Stimulated activated CD8-positive, alpha-beta memory T cell treated with anti-CD3 and anti-CD28 coated beads, Interleukin-15, amount 100 ng/mL, for 48 hours (primary cell): ENCODE measurements around the gene TOB1.

ENCODE experiments used
- DNase-seq, 2 donors: peaks; one replicate each; pipeline ENCODE4 v3.0.0-alpha.2; 2020; ENCODE audit warnings: low read depth in 2 of 2

TOB1 gene

DNA sequence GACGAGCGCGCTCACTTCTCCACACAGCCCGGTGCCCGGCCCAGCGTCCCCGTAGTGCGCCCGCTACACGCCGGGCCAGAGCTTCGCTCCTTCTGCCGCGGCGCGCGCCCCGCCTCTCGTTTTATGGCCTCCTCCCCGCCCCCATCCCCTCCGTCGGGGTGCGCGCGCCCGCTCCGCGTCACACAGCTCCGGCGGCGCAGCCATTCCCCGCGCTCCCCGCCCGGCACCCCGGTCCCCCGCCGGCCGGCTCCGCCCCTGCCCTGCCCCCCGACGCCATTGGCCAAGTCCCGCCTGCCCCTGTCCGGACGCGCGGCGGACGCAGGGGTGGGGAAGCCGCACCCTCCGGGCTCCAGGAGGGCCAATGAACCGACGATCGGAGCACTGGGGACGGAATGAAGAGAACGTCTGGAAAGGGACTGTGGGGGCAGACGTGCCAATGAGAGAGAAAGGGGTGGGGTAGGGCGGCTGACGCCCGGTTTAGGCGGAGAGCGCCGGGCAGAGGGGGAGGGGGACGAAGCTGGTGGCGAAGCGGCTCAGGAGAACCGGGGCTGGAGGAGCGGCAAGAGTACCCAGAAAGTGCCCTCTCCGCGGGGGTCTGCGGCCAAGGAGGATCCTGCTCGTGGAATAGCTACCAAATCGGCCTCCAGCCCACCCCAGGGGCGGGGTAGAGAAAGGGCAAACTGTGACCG is at the start of gene TOB1:
TSS of gene TOB1 (minus strand) at position 94 of the 689 bp plus-strand sequence. CDS start 2,337 bp downstream, outside the sequence.
- peak; percentile 97 for DNase-seq

GRCh38 chr17:50914505-50915063 is 48.4 kb upstream of the TOB1 start:
- DNase-seq: no peak

GRCh38 chr17:50913120-50913519 is 47.0 kb upstream of the TOB1 start:
- no peak for DNase-seq

DNA sequence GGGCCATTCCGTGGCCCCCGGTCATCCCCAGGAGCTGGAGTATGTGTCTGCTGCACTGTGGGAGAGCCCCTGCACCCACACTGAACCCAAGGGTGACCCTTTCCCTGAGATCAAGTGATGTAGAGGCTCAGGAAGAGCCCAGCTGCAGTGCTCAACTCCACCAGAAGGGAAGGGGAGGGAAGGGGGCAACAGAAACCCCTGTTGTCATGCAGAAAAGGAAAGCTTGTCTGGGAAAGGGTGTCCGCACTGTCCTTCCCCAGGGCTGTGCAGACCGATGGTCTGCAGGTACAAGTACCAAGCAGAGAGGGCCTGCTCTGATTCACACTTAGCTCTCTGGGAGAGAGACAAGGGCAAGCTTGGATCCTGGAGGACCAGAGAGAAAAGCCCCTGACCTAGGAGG is 45.7 kb upstream of the TOB1 start:
- no peak for DNase-seq

DNA sequence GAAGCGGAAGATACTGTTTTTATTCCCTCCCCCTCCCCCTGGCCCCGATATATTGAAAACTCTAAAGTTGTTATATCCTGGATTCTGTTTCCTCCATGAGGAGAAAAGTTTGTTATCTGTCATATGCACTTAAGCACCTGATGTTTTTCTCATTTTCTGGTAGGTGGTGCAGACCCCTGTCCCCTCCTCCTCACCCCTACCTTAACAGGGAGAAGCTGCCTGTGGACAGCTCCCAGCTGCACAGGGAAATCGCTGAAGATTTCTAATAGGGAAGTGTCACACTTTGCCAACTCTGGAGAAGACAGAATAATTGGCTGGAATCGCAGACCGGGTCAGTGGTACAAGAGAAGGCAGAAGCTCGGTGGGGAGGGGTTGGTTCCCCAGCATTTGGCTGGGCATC is 45.3 kb upstream of the TOB1 start:
- no peak for DNase-seq

GRCh38 chr17:50909765-50910605 is 43.8 kb upstream of the TOB1 start:
- peak; percentile 64 to 80 for DNase-seq

DNA sequence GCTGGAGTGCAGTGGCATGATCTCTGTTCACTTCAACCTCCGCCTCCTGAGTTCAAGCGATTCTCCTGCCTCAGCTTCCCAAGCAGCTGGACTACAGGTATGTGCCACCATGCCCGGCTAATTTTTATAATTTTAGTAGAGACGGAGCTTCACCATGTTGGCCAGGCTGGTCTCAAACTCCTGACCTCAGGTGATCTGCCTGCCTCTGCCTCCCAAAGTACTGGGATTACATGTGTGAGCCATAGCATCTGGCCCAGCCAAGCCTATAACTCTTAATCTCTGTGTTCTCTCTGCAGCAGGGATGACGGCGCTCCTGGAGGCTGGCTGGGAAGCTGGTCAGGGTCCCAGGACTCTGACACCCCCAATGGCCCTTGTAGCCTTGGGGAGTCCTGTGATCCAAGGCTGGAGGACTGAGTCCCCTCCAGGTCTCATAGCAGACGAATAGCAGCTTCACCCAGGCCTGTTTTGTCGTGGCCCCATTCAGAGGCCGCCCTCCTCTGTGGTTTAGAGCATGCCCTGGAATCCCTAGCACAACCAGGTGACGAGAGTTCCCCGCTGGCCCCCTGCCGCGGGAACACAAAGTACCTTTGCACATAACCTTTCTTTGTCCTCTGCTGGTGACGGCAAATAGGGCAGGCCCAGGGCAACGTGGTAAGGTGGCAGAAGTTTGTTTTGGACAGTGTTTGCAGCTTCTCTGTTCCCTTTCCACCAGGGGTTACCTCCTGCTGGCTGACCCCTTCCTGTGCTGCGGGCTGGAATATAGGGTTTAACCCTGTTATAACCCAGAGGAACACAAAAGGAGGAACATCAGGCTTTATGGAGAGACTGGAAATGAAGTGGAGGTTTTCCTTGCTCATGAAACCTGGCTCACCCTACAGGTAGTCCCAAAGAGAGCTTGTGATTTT is 43.0 kb upstream of the TOB1 start:
- no peak for DNase-seq

DNA sequence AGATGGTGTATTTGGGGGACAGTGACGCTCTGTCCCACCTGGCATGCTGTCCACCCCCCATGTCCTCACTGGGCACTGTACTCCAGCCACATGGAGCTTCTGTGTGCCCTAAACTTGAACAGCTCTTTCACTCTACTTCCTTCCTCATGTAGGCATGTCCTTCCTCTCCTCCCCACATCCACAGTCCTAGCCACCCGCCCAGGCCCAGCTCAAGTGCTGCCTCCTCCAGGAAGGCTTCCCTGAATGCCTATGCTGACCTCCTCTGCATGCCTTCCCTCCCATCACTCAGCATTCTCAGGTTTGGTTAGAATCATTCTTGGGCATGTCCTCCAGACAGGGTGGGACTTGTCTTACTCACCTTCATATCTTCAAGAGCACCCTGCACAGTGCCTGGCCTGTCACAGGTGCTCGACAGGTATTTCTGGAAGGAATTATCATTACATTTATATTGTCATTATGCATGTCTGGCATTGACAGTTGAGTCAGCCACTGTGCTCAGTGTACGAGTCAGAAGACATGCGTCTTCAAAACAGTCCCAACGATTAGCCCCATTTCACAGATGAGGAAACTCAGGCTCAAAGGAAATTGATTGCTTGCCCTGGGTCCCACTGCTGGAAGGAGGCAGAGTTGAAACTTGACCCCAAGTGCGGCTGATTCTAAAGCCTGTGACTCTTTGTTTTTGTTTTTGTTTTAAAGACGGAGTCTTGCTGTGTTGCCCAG is 42.1 kb upstream of the TOB1 start:
- DNase-seq: no peak

- DNase-seq: no peak
Observed at GRCh38 chr17:50906443-50906842, 40.3 kb upstream of the TOB1 start.

- DNase-seq: no peak
Observed at GRCh38 chr17:50905460-50905803, 39.3 kb upstream of the TOB1 start.

DNA sequence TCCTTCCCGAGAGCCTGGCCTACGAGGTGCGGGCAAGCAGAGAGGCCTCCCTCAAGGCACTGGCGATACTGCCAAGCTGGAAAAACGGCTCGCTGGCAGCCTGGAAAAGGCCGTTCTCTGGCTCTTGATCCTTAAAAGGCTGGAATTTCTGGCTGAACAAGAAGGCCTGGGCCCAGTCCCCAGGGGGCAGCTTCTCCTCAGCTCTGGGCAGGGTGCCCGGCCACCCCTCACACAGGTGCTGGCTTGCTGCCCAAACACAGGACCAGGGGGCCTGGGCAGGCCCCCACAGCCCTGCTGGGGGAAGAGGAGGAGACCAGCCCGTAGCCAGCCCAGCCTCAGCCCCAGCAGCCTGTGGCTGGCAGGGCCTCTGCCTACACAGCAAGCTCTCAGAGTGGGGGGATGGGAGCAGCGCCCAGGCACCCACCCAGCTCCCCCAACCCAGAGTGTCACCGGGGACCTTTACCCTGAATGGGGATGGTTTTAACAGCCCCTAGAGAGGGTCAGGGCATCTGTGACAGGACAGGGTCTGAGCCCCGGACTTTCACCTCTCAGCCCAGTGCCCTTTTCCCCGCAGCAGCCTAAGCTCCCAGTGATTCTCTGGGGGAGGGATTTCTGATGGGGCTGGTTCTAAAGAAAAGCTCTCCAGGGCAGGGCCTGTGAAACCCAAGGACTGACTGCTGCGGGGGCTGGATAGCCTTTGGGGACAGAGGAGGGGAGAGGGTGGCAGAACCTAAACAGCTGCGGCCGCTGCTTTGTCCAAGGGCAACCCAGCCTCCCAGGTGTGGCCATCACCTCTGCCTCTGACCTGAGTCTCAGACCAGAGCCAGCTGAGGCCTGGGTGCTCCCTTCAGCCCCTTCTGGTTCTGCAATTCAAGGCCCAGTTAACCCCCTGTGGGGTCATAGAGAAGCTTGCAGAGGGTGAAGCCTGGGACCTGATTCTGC is 38.6 kb upstream of the TOB1 start:
- no peak for DNase-seq

DNA sequence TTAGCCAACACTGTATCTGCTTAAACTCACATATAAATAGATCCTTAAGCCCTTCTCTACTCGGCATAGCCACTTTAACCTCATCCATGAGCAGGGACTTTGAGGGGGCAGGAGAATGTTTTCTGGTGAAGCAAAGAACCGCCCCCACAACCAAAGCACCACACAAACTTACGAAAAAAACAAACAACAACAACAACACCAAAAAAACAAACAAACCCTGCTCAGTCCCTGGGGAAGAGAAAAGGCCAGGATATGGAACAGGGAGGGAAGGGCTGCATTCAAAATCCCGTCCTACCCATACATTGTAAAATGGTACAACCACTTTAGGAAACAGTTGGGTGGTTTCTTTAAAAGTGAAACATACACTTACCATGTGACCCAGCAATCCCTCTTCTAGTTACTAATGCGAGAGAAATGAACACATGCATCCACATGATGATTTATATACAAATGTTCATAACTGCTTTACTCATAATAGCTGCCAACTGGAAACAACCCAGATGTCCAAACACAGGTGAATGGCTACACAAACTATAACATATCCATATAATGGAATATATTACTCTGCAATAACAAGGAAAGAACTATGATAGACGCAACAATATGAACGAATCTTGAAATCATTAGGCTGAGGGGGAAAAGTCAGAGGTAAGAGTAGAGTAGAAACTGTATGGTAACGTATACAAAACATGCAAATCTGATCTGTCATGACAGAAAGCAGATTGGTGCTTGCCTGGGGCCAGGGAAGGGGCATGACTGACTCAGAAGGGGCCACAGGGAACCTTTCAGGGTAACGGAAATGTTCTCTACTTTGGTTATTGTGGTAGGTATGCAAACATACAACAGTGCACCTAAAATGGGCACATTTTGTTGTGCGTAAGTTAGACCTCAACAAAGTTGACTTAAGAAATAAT is 37.7 kb upstream of the TOB1 start:
- peak; percentile 41 to 56 for DNase-seq

DNA sequence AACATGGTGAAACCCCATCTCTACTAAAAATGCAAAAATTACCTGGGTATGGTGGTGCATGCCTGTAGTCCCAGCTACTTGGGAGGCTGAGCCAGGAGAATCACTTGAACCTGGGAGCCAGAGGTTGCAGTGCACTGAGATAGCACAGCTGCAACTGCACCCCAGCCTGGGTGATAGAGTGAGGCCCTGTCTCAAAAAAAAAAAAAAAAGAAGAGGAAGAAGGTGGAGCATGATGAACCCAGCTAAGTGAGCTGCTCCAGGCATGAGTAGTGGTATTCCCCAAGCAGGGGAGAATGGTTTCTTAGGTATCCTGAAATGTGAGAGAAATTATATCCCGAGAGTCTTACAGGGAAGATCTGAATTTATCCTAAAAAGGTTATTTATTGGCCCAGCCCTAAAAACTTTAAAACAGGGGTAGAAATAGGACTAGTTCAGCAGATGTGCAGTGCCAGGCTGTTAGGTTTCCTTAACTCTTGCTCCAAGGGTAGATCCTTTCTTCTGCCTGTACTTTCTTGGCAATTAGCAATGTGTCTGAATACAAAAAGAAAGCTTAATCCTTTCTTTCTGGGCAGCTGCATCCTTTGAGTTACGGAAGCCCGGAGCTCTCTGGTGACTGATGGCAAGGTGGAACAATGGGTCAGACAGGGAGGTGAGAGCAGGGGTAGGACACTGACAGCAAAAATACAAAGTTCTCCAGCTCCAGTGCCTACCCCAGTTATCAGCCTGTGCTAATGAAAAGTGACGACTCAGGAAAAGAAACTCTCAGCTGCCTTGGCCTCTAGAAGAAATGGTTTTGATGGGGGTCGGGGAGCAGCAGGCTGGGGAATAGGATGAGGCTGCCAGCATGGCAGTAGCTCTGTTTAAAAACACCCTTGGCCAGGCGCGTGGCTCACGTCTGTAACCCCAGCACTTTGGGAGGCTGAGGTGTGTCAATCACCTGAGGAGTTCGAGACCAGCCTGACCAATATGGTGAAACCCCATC is 36.5 kb upstream of the TOB1 start:
- no peak for DNase-seq

DNA sequence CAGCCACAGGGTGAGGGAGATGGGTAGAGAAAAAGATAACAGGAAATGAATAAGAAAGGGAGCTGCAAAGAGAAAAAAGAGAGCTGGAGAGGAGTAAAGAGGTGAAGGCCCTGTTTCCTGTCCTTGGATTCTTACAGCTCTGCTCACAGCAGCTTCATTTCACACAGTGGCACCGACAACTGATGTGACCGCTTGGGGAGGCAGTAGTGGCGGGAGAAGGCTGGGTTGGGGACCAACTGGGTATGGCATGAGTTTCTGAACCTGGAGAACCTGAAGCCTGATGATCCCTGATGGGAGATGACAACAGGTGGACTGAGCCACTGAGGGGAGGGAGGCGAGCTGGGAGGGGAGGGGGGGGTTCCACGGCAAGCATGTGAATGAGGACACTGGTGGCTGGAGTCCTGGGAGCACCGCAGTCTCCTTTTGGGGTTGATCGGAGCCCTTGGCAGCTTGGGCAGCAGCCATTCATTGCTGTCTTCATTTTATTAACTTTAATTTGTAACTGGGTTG is 34.3 kb upstream of the TOB1 start:
- no peak for DNase-seq

GRCh38 chr17:50899559-50900319 is 33.6 kb upstream of the TOB1 start:
- no peak for DNase-seq

DNA sequence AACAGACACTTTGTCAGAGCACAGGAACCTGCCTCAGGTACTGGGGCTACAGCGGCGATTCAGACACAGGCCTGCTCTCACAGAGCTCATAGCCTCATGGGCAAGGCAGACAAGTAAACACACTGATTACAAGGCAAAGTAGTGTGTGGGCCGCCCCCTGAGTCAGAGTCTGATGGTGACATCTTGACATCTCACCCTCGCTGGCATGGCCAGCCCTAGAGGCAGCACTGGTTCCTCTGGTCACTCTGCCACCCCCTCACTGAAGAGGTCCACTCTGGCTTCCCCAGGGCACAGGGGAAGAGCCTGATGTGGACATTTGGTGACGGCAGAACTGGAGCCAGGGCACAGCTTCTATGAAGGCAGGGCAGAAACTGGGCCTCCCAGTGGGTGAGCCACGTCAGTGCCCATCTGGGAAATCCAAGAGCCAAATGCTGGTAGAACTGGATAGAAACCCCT is 32.9 kb upstream of the TOB1 start:
- DNase-seq: no peak
